ENCODE data around the gene FBXO31. TPM values are rescaled to one million over a fixed set of nuclear protein-coding genes. Genes with fewer than 3 reads are reported as not detected.

FBXO31 gene
- total and polyA plus RNA-seq, 9 of the 15 experiments (the other 6 are each of a cell fraction or from before 2014, with no cell fraction given): 0.18 to 33.3 (median 10.9) TPM

GRCh38 chr16:87316923-87317749 is 66.4 kb downstream of the FBXO31 start, which contains the start of gene C16orf95 (continued):
- no peak for TF ChIP-seq ZNF197 (CRISPR knock-in tag; IDR thresholded peaks at IDR 0.05; ENCODE audit: low read depth)
- no peak for TF ChIP-seq GATAD2B (IDR thresholded peaks at IDR 0.05; ENCODE audit: borderline replicate concordance)
- TF ChIP-seq, protein P1, sequence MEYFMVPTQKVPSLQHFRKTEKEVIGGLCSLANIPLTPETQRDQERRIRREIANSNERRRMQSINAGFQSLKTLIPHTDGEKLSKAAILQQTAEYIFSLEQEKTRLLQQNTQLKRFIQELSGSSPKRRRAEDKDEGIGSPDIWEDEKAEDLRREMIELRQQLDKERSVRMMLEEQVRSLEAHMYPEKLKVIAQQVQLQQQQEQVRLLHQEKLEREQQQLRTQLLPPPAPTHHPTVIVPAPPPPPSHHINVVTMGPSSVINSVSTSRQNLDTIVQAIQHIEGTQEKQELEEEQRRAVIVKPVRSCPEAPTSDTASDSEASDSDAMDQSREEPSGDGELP (CRISPR knock-in tag; IDR thresholded peaks at IDR 0.05; ENCODE audit: borderline replicate concordance): peak; percentile 79
- no peak; the same call in 1 of the 2 replicates for TF ChIP-seq ZBTB7A (IDR thresholded peaks at IDR 0.05; ENCODE audit: borderline replicate concordance, control insufficient read depth, low read depth, low read length)
- peak; percentile 88 for TF ChIP-seq NR2C1 (IDR thresholded peaks at IDR 0.05)
- peak; percentile 85 for TF ChIP-seq NR2C1 (tag; IDR thresholded peaks at IDR 0.05)
- TF ChIP-seq EP400 (IDR thresholded peaks at IDR 0.05): peak; percentile 95
- no peak for TF ChIP-seq ZNF778 (CRISPR knock-in tag; IDR thresholded peaks at IDR 0.05)
- 0 out of 2 replicates have a peak, but pooled peaks have one; percentile 21 for TF ChIP-seq SMC3 (conservative IDR thresholded peaks at IDR 0.05; ENCODE audit: insufficient read depth, low read depth, low read length)
- TF ChIP-seq, protein P2, sequence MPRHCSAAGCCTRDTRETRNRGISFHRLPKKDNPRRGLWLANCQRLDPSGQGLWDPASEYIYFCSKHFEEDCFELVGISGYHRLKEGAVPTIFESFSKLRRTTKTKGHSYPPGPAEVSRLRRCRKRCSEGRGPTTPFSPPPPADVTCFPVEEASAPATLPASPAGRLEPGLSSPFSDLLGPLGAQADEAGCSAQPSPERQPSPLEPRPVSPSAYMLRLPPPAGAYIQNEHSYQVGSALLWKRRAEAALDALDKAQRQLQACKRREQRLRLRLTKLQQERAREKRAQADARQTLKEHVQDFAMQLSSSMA (CRISPR knock-in tag; IDR thresholded peaks at IDR 0.05): peak; percentile 69; the same call in 1 of the 2 replicates
- no peak for TF ChIP-seq GABPB2 (CRISPR knock-in tag; conservative IDR thresholded peaks at IDR 0.05)
- TF ChIP-seq PHB (CRISPR knock-in tag; IDR thresholded peaks at IDR 0.05): peak; percentile 43; the same call in 1 of the 2 replicates
- no peak for TF ChIP-seq RERE (CRISPR knock-in tag; IDR thresholded peaks at IDR 0.05; ENCODE audit: borderline replicate concordance)

Measured in K562 (cell line).